Endodermal cell (in vitro differentiated cells): ENCODE data around the gene ACYP1. TPM values are rescaled to one million over a fixed set of nuclear protein-coding genes. Genes with fewer than 3 reads are reported as not detected.

Source experiments
- DNase-seq: peaks from one replicate; pipeline ENCODE4 v3.0.0-alpha.2; 2017
- H3K27ac ChIP-seq: 2 replicates; pipeline ENCODE4 v1.5.1; 2013; ENCODE audit warnings: mild to moderate bottlenecking, low read depth, low read length, moderate library complexity
- H3K27me3 ChIP-seq: 2 replicates; pipeline ENCODE4 v1.6.1; 2013; ENCODE audit warnings: mild to moderate bottlenecking, low read length, moderate library complexity; ENCODE audit not compliant: insufficient read depth, control insufficient read depth, poor library complexity, severe bottlenecking
- H3K36me3 ChIP-seq: 2 replicates; pipeline ENCODE4 v1.7.0; 2013; ENCODE audit warnings: mild to moderate bottlenecking, low read length, moderate library complexity; ENCODE audit not compliant: control insufficient read depth, insufficient read depth
- H3K4me1 ChIP-seq: one replicate; pipeline ENCODE4 v1.7.0; 2013; ENCODE audit warnings: low read length; ENCODE audit not compliant: control insufficient read depth, insufficient read depth
- H3K4me3 ChIP-seq: 2 replicates; pipeline ENCODE4 v1.5.1; 2013; ENCODE audit warnings: mild to moderate bottlenecking, low read length, moderate library complexity
- H3K9ac ChIP-seq: 2 replicates; pipeline ENCODE4 v1.6.1; 2013; ENCODE audit warnings: mild to moderate bottlenecking, low read length, moderate library complexity; ENCODE audit not compliant: poor library complexity, severe bottlenecking; ENCODE audit errors: extremely low read depth
- H3K9me3 ChIP-seq: 2 replicates; pipeline ENCODE4 v1.6.1; 2013; ENCODE audit warnings: mild to moderate bottlenecking, low read length, moderate library complexity; ENCODE audit not compliant: control insufficient read depth
- H3K27ac Mint-ChIP-seq: 2 replicates; pipeline ENCODE4 v1.8.0; 2020; ENCODE audit warnings: mixed read lengths
- H3K27me3 Mint-ChIP-seq: 2 replicates; pipeline ENCODE4 v1.8.0; 2021; ENCODE audit warnings: mild to moderate bottlenecking, mixed read lengths; ENCODE audit not compliant: insufficient read depth
- H3K36me3 Mint-ChIP-seq: 2 replicates; pipeline ENCODE4 v1.8.0; 2020; ENCODE audit warnings: low read depth, mixed read lengths
- H3K4me1 Mint-ChIP-seq: 2 replicates; pipeline ENCODE4 v1.8.0; 2020; ENCODE audit warnings: mixed read lengths
- H3K4me3 Mint-ChIP-seq: 2 replicates; pipeline ENCODE4 v1.8.0; 2020; ENCODE audit warnings: mild to moderate bottlenecking, moderate library complexity, mixed read lengths
- H3K9me3 Mint-ChIP-seq: 2 replicates; pipeline ENCODE4 v1.8.0; 2020; ENCODE audit warnings: mild to moderate bottlenecking, mixed read lengths
- WGBS, 2 experiments: methylation state at CpG; one replicate each; pipeline versions ENCODE4 v1.1.5 to v1.1.7; 2013; ENCODE audit warnings: missing lambda C conversion rate in 2 of 2, mixed read lengths in 1 of 2; ENCODE audit not compliant: insufficient coverage in 1 of 2, insufficient read length in 1 of 2; 5-methylcytosine and 5-hydroxymethylcytosine counted together
- total RNA-seq, 2 donors: library from RNA; stranded (reverse); fragmentation: NEBNext Ultra II Directional in 1 of 2; extraction: Animal tissue kit (Norgen Biotek cat#: 25700) in 1 of 2; gene quantifications; 2 replicates in 1 of 2; 3 replicates in 1 of 2; pipeline ENCODE4 v1.2.1, GENCODE V29; 2021
- TF ChIP-seq, protein P1 (sequence below): fragments of 200-600 bp; sonication (generic); conservative IDR thresholded peaks from 2 replicates; pipeline ENCODE4 v1.5.0; 2021; ENCODE audit warnings: antibody characterized with exemption, mild to moderate bottlenecking

Gene ACYP1
- total RNA-seq, 2 donors from 2014 or later, result 21.4 to 26.0 TPM

- peaks cover 2% of the 10 kb centered on the region for H3K4me1 Mint-ChIP-seq
- H3K4me3 Mint-ChIP-seq, result peak within 1 kb of the TSS; percentile 73
- Histone ChIP-seq H3K9me3 (no peaks in the 10 kb centered on the region), H3K9ac (peak within 1 kb of the TSS; percentile 80), H3K27me3 (no peaks in the 10 kb centered on the region), H3K4me1 (no peaks in the 10 kb centered on the region), H3K36me3 (peaks cover 4% of the 10 kb centered on the region), H3K27ac (no peak within 1 kb of the TSS), H3K4me3 (peak within 1 kb of the TSS; percentile 79)
- no peaks in the 10 kb centered on the region for H3K27me3 Mint-ChIP-seq
- H3K36me3 Mint-ChIP-seq, result peaks cover 3% of the 10 kb centered on the region
- DNase-seq, result peak; percentile 94
- H3K9me3 Mint-ChIP-seq, result no peaks in the 10 kb centered on the region
- TF ChIP-seq, protein P1, sequence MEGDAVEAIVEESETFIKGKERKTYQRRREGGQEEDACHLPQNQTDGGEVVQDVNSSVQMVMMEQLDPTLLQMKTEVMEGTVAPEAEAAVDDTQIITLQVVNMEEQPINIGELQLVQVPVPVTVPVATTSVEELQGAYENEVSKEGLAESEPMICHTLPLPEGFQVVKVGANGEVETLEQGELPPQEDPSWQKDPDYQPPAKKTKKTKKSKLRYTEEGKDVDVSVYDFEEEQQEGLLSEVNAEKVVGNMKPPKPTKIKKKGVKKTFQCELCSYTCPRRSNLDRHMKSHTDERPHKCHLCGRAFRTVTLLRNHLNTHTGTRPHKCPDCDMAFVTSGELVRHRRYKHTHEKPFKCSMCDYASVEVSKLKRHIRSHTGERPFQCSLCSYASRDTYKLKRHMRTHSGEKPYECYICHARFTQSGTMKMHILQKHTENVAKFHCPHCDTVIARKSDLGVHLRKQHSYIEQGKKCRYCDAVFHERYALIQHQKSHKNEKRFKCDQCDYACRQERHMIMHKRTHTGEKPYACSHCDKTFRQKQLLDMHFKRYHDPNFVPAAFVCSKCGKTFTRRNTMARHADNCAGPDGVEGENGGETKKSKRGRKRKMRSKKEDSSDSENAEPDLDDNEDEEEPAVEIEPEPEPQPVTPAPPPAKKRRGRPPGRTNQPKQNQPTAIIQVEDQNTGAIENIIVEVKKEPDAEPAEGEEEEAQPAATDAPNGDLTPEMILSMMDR, result no peak
- H3K27ac Mint-ChIP-seq, result peak within 1 kb of the TSS; percentile 94
- 5 to 8% methylated on average over 26 to 59 of the region's 59 CpGs for WGBS, 2 experiments
Observed at GRCh38 chr14:75050852-75051555, 12.8 kb downstream of the ACYP1 start, which contains the start of gene MLH3. TSS of gene MLH3 (minus strand) at chr14:75051467. CDS start at chr14:75049655, 1,812 bp downstream.

DNA sequence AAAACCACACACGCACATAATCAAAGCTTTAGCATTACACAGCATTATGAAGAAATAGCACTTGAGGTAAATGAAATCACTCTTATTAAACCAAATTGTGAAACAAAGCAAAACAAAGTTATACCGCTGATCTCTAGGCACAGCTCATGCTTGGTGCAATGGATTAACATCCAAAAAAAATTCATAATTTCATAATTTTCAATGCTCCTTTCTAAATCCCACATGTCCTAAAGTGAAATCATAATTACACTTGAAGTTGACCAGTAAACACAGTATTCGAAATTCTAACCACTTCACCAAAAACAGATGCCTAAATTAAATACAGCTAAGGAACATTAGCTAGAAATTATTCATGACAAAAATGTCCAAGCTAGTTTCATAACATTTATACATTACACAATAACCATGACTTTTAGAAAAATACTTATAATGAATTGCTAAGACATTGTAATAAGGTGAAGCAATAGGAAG is 14.1 kb downstream of the ACYP1 start:
- peak overlapping the region; percentile 73 for H3K4me3 Mint-ChIP-seq
- Histone ChIP-seq H3K27me3 (no peaks in the 10 kb centered on the region), H3K4me3 (no peak overlapping the region), H3K27ac (no peak overlapping the region), H3K9ac (no peak overlapping the region), H3K9me3 (no peaks in the 10 kb centered on the region), H3K4me1 (no peaks in the 10 kb centered on the region), H3K36me3 (peaks cover 4% of the 10 kb centered on the region)
- no peaks in the 10 kb centered on the region for H3K36me3 Mint-ChIP-seq
- no peaks in the 10 kb centered on the region for H3K9me3 Mint-ChIP-seq
- H3K4me1 Mint-ChIP-seq, result peaks cover 2% of the 10 kb centered on the region
- DNase-seq, result no peak
- no peaks in the 10 kb centered on the region for H3K27me3 Mint-ChIP-seq
- TF ChIP-seq, protein P1, result no peak
- WGBS, 2 experiments, result 83 to 91% methylated on average over 2 of the region's 3 CpGs
- H3K27ac Mint-ChIP-seq, result no peak overlapping the region

DNA sequence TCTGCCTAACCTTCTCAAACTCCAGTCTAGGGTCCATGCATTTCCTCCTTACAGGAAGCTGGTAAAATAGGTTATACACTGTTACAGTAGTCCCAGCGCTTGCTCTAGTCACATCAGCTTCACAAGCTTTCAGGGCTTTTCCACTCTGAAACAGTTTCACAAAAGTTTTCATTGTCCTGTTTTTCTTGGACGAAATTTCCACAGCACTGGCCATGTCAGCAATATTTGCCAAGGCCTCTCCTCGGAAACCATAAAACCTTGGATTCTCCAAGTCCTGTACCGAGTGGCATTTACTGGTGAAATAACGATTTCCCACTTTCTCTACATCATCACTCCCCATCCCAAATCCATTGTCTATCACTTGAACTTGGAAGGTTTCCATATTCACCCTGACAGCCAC is 14.7 kb downstream of the ACYP1 start:
- H3K9me3 Mint-ChIP-seq, result no peaks in the 10 kb centered on the region
- H3K4me3 Mint-ChIP-seq, result no peak overlapping the region
- Histone ChIP-seq H3K27ac (no peak overlapping the region), H3K4me3 (no peak overlapping the region), H3K9ac (no peak overlapping the region), H3K36me3 (peaks cover 3% of the 10 kb centered on the region), H3K9me3 (no peaks in the 10 kb centered on the region), H3K4me1 (no peaks in the 10 kb centered on the region), H3K27me3 (no peaks in the 10 kb centered on the region)
- H3K27ac Mint-ChIP-seq, result no peak overlapping the region
- H3K27me3 Mint-ChIP-seq, result no peaks in the 10 kb centered on the region
- TF ChIP-seq, protein P1, result no peak
- H3K36me3 Mint-ChIP-seq, result no peaks in the 10 kb centered on the region
- no peak for DNase-seq
- H3K4me1 Mint-ChIP-seq, result peaks cover 2% of the 10 kb centered on the region
- WGBS, 2 experiments, result 97 to 98% methylated on average over 4 to 5 of the region's 5 CpGs
